DMS53 treated with DMSO at 0.1 percent for 48 hours (cell line): ENCODE results near the gene MXI1.
"Not testable (repeated sequence)": the region's sequence is repeated elsewhere in the genome, so short reads cannot be mapped to it uniquely, and the experiment has no call there.

Source experiments
- DNase-seq: peaks from one replicate; lab custom pipeline; 2025; ENCODE audit not compliant: unreplicated experiment; lab: John Stamatoyannopoulos, UW

The MXI1 gene

DNA sequence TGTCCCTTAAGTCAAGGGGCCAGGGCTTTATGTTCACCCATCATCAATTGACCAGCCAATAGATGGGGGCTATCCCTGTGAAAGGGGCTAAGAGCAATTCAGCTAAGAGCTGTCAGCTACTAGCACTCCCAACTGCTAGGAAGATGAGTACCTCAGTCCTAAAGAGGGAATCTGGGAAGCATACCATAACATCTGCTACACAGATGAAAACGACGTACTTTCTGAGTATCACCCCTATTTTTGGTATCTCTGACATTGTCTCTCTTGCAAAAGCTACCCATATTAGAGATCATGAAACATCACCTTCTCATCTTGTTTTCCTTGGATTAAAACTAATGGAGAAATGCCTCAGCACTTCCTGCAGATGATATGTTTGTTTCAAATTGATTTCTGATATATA is 104.8 kb downstream of the MXI1 start:
- DNase-seq, result no peak

GRCh38 chr10:110313674-110314073 is 106.3 kb downstream of the MXI1 start:
- DNase-seq, result no peak

GRCh38 chr10:110317866-110318850 is 110.8 kb downstream of the MXI1 start:
- DNase-seq, result no peak

GRCh38 chr10:110321869-110322620 is 114.6 kb downstream of the MXI1 start:
- DNase-seq, result no peak

GRCh38 chr10:110323503-110323902 is 116.1 kb downstream of the MXI1 start:
- DNase-seq, result no peak

- no peak for DNase-seq
These were observed 116.9 kb downstream of the MXI1 start for GRCh38 chr10:110324201-110324804.

GRCh38 chr10:110324805-110325280 is 117.4 kb downstream of the MXI1 start:
- no peak for DNase-seq

- DNase-seq, result no peak
These were observed 119.1 kb downstream of the MXI1 start for GRCh38 chr10:110326351-110327032.

GRCh38 chr10:110327262-110327914 is 120.0 kb downstream of the MXI1 start:
- no peak for DNase-seq

- DNase-seq, result no peak
These were observed 123.3 kb downstream of the MXI1 start for GRCh38 chr10:110330675-110331074.

GRCh38 chr10:110331226-110331795 is 123.9 kb downstream of the MXI1 start:
- DNase-seq, result not testable (repeated sequence)

DNA sequence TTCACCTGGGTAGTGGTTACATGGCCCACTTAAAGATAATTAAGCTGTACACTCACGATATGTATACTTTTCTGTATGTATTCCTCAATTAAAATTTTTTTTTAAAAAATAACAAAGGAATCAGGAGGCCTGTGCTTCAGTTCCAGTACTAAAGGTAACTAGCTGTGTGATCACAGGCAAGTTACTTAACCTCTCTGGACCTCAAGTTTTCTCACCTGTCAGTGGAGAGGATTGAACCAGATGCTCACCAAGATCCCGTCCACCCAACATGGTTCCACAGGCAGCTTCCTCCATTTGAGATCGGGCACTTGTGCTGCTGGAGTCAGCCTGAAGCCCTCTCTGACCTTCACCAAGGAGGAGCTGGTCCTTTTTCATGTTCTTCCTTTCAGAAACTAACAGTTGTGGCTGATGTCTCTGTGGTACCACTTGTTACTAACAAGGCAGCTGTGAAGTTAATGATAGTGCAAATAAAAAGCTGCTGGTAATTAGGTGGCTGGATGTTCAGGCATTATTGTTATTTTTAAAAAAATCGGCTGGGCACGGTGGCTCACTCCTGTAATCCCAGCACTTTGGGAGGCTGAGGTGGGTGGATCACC is 126.8 kb downstream of the MXI1 start:
- DNase-seq, result no peak

- no peak for DNase-seq
These were observed 128.1 kb downstream of the MXI1 start for GRCh38 chr10:110335314-110336064.

- DNase-seq, result no peak
These were observed 128.8 kb downstream of the MXI1 start for GRCh38 chr10:110336111-110336721.
